ENCODE results near the gene LIF. TPM values are rescaled to one million over a fixed set of nuclear protein-coding genes. Genes with fewer than 3 reads are reported as not detected.

Gene LIF
- polyA plus RNA-seq, 1 donor (not counting 4 experiments of a cell fraction or from before 2014, with no cell fraction given) = 3.1 TPM

DNA sequence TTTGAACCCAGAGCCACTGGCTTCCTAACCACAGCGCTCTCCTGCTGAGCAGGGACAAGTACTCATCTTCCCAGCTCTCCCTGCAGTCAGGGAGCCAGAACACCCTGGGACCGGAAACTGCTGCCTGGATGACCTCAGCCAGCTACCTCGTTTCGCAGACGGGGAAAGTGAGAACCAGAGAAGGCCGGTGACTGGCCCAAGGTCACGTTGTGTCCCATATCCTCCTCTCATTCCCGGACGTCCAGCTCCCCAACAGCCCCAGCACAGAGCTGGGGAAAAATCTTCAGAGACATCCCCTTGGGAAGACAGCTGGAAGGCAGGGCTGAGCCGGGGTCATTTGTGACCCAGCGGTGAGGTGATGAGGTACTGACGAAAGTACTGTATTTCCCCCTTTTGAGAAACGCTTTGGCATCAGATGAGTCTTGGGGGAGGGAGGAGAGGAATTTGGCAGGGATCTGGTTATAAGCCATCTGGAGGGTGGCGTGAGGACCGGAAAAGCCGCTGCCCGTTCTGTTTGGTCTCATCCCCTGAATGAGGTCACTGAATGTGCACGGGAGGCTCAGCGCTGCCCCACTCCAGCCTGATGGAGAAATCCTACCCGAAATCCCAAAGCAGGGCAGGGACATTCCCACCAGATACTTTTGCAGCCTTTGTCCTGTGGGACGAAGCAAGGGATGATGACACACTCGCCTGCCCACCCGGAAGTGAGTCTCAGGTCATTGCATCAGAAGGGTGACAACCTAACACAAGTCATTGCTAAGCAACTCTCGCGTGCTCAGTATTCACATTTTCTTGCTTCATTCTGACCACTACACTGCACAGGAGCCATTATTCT lies 41.1 kb downstream of the LIF start:
- Histone ChIP-seq H3K4me1 (ENCODE audit: control insufficient read depth, extremely low read depth, insufficient read depth, low read length) (peaks cover 46% of the 10 kb centered on the region), H4K20me1 (ENCODE audit: control insufficient read depth, extremely low read depth, insufficient read depth, low read length) (no peaks in the 10 kb centered on the region), H3K9me3 (ENCODE audit: control insufficient read depth, low read depth, low read length) (peaks cover 5% of the 10 kb centered on the region), H3K79me2 (ENCODE audit: control insufficient read depth, insufficient read depth, low read length) (no peaks in the 10 kb centered on the region), H3K4me2 (ENCODE audit: control insufficient read depth, extremely low read depth, insufficient read depth, low read depth, low read length) (peak overlapping the region; percentile 52), H3K27ac (ENCODE audit: control insufficient read depth, insufficient read depth, low read length) (peak overlapping the region; percentile 51), H2AFZ (ENCODE audit: control insufficient read depth, low read length) (peak overlapping the region; percentile 60), H3K27me3 (ENCODE audit: control insufficient read depth, extremely low read depth, insufficient read depth, low read length) (no peaks in the 10 kb centered on the region), H3K4me3 (ENCODE audit: control insufficient read depth in 2 of 3, extremely low read depth in 1 of 3, insufficient read depth in 2 of 3, low read depth in 1 of 3, low read length in 3 of 3) (no peak overlapping the region), H3K9me1 (ENCODE audit: control insufficient read depth, extremely low read depth, insufficient read depth, low read length) (no peaks in the 10 kb centered on the region), H3K36me3 (ENCODE audit: control insufficient read depth in 2 of 2, extremely low read depth in 1 of 2, insufficient read depth in 2 of 2, low read length in 2 of 2) (no peaks in the 10 kb centered on the region), H3K9ac (ENCODE audit: control insufficient read depth, extremely low read depth, insufficient read depth, low read length) (peak overlapping the region; percentile 51)
- TF ChIP-seq EZH2 (IDR thresholded peaks at IDR 0.05; ENCODE audit: low read length) = no peak
- TF ChIP-seq, protein P1, sequence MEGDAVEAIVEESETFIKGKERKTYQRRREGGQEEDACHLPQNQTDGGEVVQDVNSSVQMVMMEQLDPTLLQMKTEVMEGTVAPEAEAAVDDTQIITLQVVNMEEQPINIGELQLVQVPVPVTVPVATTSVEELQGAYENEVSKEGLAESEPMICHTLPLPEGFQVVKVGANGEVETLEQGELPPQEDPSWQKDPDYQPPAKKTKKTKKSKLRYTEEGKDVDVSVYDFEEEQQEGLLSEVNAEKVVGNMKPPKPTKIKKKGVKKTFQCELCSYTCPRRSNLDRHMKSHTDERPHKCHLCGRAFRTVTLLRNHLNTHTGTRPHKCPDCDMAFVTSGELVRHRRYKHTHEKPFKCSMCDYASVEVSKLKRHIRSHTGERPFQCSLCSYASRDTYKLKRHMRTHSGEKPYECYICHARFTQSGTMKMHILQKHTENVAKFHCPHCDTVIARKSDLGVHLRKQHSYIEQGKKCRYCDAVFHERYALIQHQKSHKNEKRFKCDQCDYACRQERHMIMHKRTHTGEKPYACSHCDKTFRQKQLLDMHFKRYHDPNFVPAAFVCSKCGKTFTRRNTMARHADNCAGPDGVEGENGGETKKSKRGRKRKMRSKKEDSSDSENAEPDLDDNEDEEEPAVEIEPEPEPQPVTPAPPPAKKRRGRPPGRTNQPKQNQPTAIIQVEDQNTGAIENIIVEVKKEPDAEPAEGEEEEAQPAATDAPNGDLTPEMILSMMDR (optimal IDR thresholded peaks at IDR 0.05 in 1 of 3, IDR thresholded peaks at IDR 0.05 in 1 of 3, conservative IDR thresholded peaks at IDR 0.05 in 1 of 3; ENCODE audit: extremely low read depth in 1 of 3, insufficient read depth in 2 of 3, low read length in 3 of 3) = no peak
- no peak for FAIRE-seq
- dilution Hi-C loops (cut with MboI; ENCODE audit: extremely low pct_ligation_motif_present, low sequenced_read_pairs) = no loop called here
- no peak for DNase-seq (ENCODE audit: low read depth, low spot score)

DNA sequence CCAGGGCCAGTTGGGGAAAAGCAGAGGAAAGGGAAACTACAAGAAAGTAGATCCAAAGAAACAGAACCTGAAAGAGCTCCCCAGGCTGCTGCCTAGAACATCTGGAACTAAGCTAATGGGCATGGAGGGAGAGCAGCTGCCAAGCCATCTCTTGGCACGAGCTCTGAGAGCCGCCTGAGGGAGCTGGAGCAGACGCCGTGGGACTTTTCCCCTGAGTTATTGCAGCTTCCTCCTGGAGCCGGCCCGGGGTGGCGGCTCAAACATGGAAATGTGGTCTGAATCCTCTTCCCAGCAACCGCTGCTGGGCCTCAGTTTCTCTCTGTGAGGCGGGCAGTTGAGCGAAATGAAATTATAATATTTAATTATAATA lies 41.8 kb downstream of the LIF start:
- Histone ChIP-seq H3K4me1 (ENCODE audit: control insufficient read depth, extremely low read depth, insufficient read depth, low read length) (peaks cover 38% of the 10 kb centered on the region), H3K36me3 (ENCODE audit: control insufficient read depth in 2 of 2, extremely low read depth in 1 of 2, insufficient read depth in 2 of 2, low read length in 2 of 2) (no peaks in the 10 kb centered on the region), H3K9me1 (ENCODE audit: control insufficient read depth, extremely low read depth, insufficient read depth, low read length) (no peaks in the 10 kb centered on the region), H3K9me3 (ENCODE audit: control insufficient read depth, low read depth, low read length) (peaks cover 5% of the 10 kb centered on the region), H3K4me3 (ENCODE audit: control insufficient read depth in 2 of 3, extremely low read depth in 1 of 3, insufficient read depth in 2 of 3, low read depth in 1 of 3, low read length in 3 of 3) (no peak overlapping the region), H3K9ac (ENCODE audit: control insufficient read depth, extremely low read depth, insufficient read depth, low read length) (peak overlapping the region; percentile 48), H3K79me2 (ENCODE audit: control insufficient read depth, insufficient read depth, low read length) (no peaks in the 10 kb centered on the region), H3K27me3 (ENCODE audit: control insufficient read depth, extremely low read depth, insufficient read depth, low read length) (no peaks in the 10 kb centered on the region), H3K27ac (ENCODE audit: control insufficient read depth, insufficient read depth, low read length) (peak overlapping the region; percentile 51), H4K20me1 (ENCODE audit: control insufficient read depth, extremely low read depth, insufficient read depth, low read length) (no peaks in the 10 kb centered on the region), H3K4me2 (ENCODE audit: control insufficient read depth, extremely low read depth, insufficient read depth, low read depth, low read length) (peak overlapping the region; percentile 52), H2AFZ (ENCODE audit: control insufficient read depth, low read length) (no peak overlapping the region)
- FAIRE-seq = no peak
- DNase-seq (ENCODE audit: low read depth, low spot score) = no peak
- dilution Hi-C loops (cut with MboI; ENCODE audit: extremely low pct_ligation_motif_present, low sequenced_read_pairs) = no loop called here
- no peak for TF ChIP-seq EZH2 (IDR thresholded peaks at IDR 0.05; ENCODE audit: low read length)
- TF ChIP-seq, protein P1 (optimal IDR thresholded peaks at IDR 0.05 in 1 of 3, IDR thresholded peaks at IDR 0.05 in 1 of 3, conservative IDR thresholded peaks at IDR 0.05 in 1 of 3; ENCODE audit: extremely low read depth in 1 of 3, insufficient read depth in 2 of 3, low read length in 3 of 3) = no peak
